GM23338 (cell line): Measurements from ENCODE around the gene HORMAD2. TPM values are rescaled to one million over a fixed set of nuclear protein-coding genes. Genes with fewer than 3 reads are reported as not detected.

Source experiments
- ATAC-seq: fragments of 200-7000 bp; cut with Tn5 transposase; 3 replicates; pipeline ENCODE4 v1.9.1; 2020
- DNase-seq: peaks from one replicate; pipeline ENCODE4 v3.0.0-alpha.2; 2015; ENCODE audit warnings: low spot score
- H2AFZ ChIP-seq: fragments of 200-600 bp; sonication (generic); 2 replicates; pipeline ENCODE4 v1.8.0; 2016; ENCODE audit warnings: antibody characterized with exemption, mild to moderate bottlenecking, moderate library complexity
- H3F3A ChIP-seq: fragments of 200-600 bp; sonication (generic); replicated peaks from 2 replicates; pipeline ENCODE4 v1.8.0; 2017; ENCODE audit warnings: antibody characterized with exemption, mixed run types, low read depth
- H3K27ac ChIP-seq: fragments of 200-600 bp; sonication (generic); 2 replicates; pipeline ENCODE4 v1.6.1; 2016; ENCODE audit warnings: low read depth
- H3K27me3 ChIP-seq: fragments of 200-600 bp; sonication (generic); 2 replicates; pipeline ENCODE4 v1.8.0; 2016; ENCODE audit warnings: mild to moderate bottlenecking, mixed run types, moderate library complexity; ENCODE audit not compliant: insufficient read depth
- H3K36me3 ChIP-seq: fragments of 200-600 bp; sonication (generic); 2 replicates; pipeline ENCODE4 v1.8.0; 2016; ENCODE audit warnings: mild to moderate bottlenecking; ENCODE audit not compliant: insufficient read depth
- H3K4me1 ChIP-seq: fragments of 200-600 bp; sonication (generic); 2 replicates; pipeline ENCODE4 v1.8.0; 2016; ENCODE audit warnings: mild to moderate bottlenecking, moderate library complexity; ENCODE audit not compliant: insufficient read depth
- H3K4me2 ChIP-seq: fragments of 200-600 bp; sonication (generic); 2 replicates; pipeline ENCODE4 v1.7.1; 2017; ENCODE audit warnings: mixed run types
- H3K4me3 ChIP-seq: fragments of 200-600 bp; sonication (generic); 2 replicates; pipeline ENCODE4 v1.6.1; 2016; ENCODE audit warnings: mixed run types
- H3K79me2 ChIP-seq: fragments of 200-600 bp; sonication (generic); replicated peaks from 2 replicates; pipeline ENCODE4 v1.8.0; 2017; ENCODE audit warnings: mild to moderate bottlenecking; ENCODE audit not compliant: insufficient read depth
- H3K9me2 ChIP-seq: fragments of 200-600 bp; sonication (generic); 2 replicates; pipeline ENCODE4 v1.8.0; 2017; ENCODE audit not compliant: insufficient read depth
- H4K20me1 ChIP-seq: fragments of 200-600 bp; sonication (generic); replicated peaks from 2 replicates; pipeline ENCODE4 v1.8.0; 2017; ENCODE audit warnings: mild to moderate bottlenecking; ENCODE audit not compliant: insufficient read depth
- H3K27ac Mint-ChIP-seq: 2 replicates; pipeline ENCODE4 v1.8.0; 2020; ENCODE audit warnings: inconsistent platforms, mild to moderate bottlenecking, moderate library complexity, mixed read lengths
- H3K27me3 Mint-ChIP-seq: 3 replicates; pipeline ENCODE4 v1.8.0; 2022; ENCODE audit warnings: low read depth, mild to moderate bottlenecking, moderate library complexity, mixed read lengths, inconsistent platforms; ENCODE audit not compliant: insufficient read depth, poor library complexity
- H3K36me3 Mint-ChIP-seq: 3 replicates; pipeline ENCODE4 v1.8.0; 2021; ENCODE audit warnings: low read depth, mild to moderate bottlenecking, inconsistent platforms, moderate library complexity, mixed read lengths
- H3K4me1 Mint-ChIP-seq: 3 replicates; pipeline ENCODE4 v1.8.0; 2020; ENCODE audit warnings: mild to moderate bottlenecking, inconsistent platforms, mixed read lengths
- H3K4me3 Mint-ChIP-seq: 3 replicates; pipeline ENCODE4 v1.8.0; 2021; ENCODE audit warnings: moderate library complexity, mild to moderate bottlenecking, inconsistent platforms, mixed read lengths
- H3K9me3 Mint-ChIP-seq: 3 replicates; pipeline ENCODE4 v1.8.0; 2020; ENCODE audit warnings: moderate library complexity, mild to moderate bottlenecking, inconsistent platforms, mixed read lengths
- CREB1 ChIP-seq: fragments of 250-450 bp; sonication (Bioruptor Pico); IDR thresholded peaks from 2 replicates; pipeline ENCODE4 v1.5.0; 2020; ENCODE audit warnings: low read depth, mild to moderate bottlenecking, moderate library complexity
- ETS1 ChIP-seq: IDR thresholded peaks from 2 replicates; pipeline ENCODE4 v1.6.1; 2016; ENCODE audit warnings: antibody characterized with exemption
- EZH2 ChIP-seq: fragments of 200-600 bp; sonication (generic); IDR thresholded peaks from one replicate; pipeline ENCODE4 v1.8.0; 2017; ENCODE audit warnings: antibody characterized with exemption, mild to moderate bottlenecking, low read depth; ENCODE audit not compliant: unreplicated experiment
- EZH2phosphoT487 ChIP-seq: fragments of 200-600 bp; sonication (generic); IDR thresholded peaks from one replicate; pipeline ENCODE4 v1.8.1; 2018; ENCODE audit warnings: antibody characterized with exemption; ENCODE audit not compliant: unreplicated experiment
- JUNB ChIP-seq: IDR thresholded peaks from one replicate; pipeline ENCODE4 v1.6.1; 2016; ENCODE audit warnings: antibody characterized with exemption; ENCODE audit not compliant: unreplicated experiment
- NANOG ChIP-seq: IDR thresholded peaks from 2 replicates; pipeline ENCODE4 v1.6.1; 2016; ENCODE audit warnings: antibody characterized with exemption, borderline replicate concordance
- POLR2AphosphoS5 ChIP-seq: IDR thresholded peaks from 2 replicates; pipeline ENCODE4 v1.6.1; 2016; ENCODE audit warnings: antibody characterized with exemption, low read depth
- STAT1 ChIP-seq: IDR thresholded peaks from one replicate; pipeline ENCODE4 v1.6.1; 2016; ENCODE audit warnings: antibody characterized with exemption; ENCODE audit not compliant: unreplicated experiment
- ZNF114 ChIP-seq: fragments of 250-450 bp; sonication (Bioruptor Pico); IDR thresholded peaks from 2 replicates; pipeline ENCODE4 v1.5.0; 2020; ENCODE audit warnings: mild to moderate bottlenecking, moderate library complexity
- ZNF331 ChIP-seq: fragments of 250-450 bp; sonication (Bioruptor Pico); IDR thresholded peaks from 2 replicates; pipeline ENCODE4 v1.5.0; 2020; ENCODE audit warnings: low read depth, mild to moderate bottlenecking, moderate library complexity
- ZNF462 ChIP-seq: fragments of 250-450 bp; sonication (Bioruptor Pico); IDR thresholded peaks from 2 replicates; pipeline ENCODE4 v1.5.0; 2020; ENCODE audit warnings: mild to moderate bottlenecking, moderate library complexity
- polyA plus RNA-seq: library from polyadenylated mRNA; unstranded; fragments of >200 nt; fragmentation: Nextera tagmentation; extraction: Ambion mirVana; gene quantifications from 2 replicates; pipeline ENCODE4 v1.2.1, GENCODE V29; 2016
- total RNA-seq: library from RNA; depleted of rRNA; stranded (reverse); fragments of >200 nt; shearing (Covaris generic); gene quantifications from 2 replicates; pipeline ENCODE4 v1.2.3, GENCODE V29; 2014
- TF ChIP-seq, protein P1 (sequence below): IDR thresholded peaks from one replicate; pipeline ENCODE4 v1.6.1; 2018; ENCODE audit warnings: antibody characterized with exemption; ENCODE audit not compliant: unreplicated experiment
- TF ChIP-seq, protein P2 (sequence below), 2 experiments: fragments of 200-600 bp in 1 of 2; sonication (generic) in 1 of 2; conservative IDR thresholded peaks; 2 replicates each; pipeline versions ENCODE4 v1.5.1 to v1.6.1; 2016 to 2017; ENCODE audit warnings: antibody characterized with exemption in 2 of 2, low read depth in 2 of 2, mild to moderate bottlenecking in 2 of 2, moderate library complexity in 1 of 2

HORMAD2 gene
- total and polyA plus RNA-seq, 2 experiments from 2014 or later: 0.40 TPM; not detected in 1

GRCh38 chr22:30118291-30118690 is 38.0 kb downstream of the HORMAD2 start:
- no peaks in the 10 kb centered on the region for H3K4me1 ChIP-seq
- no peak overlapping the region for H3K27ac ChIP-seq
- Mint-ChIP-seq H3K27ac (no peak overlapping the region), H3K9me3 (no peaks in the 10 kb centered on the region), H3K4me1 (peaks cover 4% of the 10 kb centered on the region; the same call in 1 of the 3 replicates), H3K4me3 (no peak overlapping the region), H3K36me3 (no peaks in the 10 kb centered on the region), H3K27me3 (no peaks in the 10 kb centered on the region)
- H3K79me2 ChIP-seq: no peaks in the 10 kb centered on the region
- H3F3A ChIP-seq: no peaks in the 10 kb centered on the region
- no peaks in the 10 kb centered on the region for H3K9me2 ChIP-seq
- TF ChIP-seq ETS1: no peak
- no peak for TF ChIP-seq JUNB
- no peak for TF ChIP-seq STAT1
- TF ChIP-seq ZNF114: no peak
- TF ChIP-seq, protein P1, sequence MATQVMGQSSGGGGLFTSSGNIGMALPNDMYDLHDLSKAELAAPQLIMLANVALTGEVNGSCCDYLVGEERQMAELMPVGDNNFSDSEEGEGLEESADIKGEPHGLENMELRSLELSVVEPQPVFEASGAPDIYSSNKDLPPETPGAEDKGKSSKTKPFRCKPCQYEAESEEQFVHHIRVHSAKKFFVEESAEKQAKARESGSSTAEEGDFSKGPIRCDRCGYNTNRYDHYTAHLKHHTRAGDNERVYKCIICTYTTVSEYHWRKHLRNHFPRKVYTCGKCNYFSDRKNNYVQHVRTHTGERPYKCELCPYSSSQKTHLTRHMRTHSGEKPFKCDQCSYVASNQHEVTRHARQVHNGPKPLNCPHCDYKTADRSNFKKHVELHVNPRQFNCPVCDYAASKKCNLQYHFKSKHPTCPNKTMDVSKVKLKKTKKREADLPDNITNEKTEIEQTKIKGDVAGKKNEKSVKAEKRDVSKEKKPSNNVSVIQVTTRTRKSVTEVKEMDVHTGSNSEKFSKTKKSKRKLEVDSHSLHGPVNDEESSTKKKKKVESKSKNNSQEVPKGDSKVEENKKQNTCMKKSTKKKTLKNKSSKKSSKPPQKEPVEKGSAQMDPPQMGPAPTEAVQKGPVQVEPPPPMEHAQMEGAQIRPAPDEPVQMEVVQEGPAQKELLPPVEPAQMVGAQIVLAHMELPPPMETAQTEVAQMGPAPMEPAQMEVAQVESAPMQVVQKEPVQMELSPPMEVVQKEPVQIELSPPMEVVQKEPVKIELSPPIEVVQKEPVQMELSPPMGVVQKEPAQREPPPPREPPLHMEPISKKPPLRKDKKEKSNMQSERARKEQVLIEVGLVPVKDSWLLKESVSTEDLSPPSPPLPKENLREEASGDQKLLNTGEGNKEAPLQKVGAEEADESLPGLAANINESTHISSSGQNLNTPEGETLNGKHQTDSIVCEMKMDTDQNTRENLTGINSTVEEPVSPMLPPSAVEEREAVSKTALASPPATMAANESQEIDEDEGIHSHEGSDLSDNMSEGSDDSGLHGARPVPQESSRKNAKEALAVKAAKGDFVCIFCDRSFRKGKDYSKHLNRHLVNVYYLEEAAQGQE: no peak
- TF ChIP-seq EZH2phosphoT487: no peak
- TF ChIP-seq, protein P2, sequence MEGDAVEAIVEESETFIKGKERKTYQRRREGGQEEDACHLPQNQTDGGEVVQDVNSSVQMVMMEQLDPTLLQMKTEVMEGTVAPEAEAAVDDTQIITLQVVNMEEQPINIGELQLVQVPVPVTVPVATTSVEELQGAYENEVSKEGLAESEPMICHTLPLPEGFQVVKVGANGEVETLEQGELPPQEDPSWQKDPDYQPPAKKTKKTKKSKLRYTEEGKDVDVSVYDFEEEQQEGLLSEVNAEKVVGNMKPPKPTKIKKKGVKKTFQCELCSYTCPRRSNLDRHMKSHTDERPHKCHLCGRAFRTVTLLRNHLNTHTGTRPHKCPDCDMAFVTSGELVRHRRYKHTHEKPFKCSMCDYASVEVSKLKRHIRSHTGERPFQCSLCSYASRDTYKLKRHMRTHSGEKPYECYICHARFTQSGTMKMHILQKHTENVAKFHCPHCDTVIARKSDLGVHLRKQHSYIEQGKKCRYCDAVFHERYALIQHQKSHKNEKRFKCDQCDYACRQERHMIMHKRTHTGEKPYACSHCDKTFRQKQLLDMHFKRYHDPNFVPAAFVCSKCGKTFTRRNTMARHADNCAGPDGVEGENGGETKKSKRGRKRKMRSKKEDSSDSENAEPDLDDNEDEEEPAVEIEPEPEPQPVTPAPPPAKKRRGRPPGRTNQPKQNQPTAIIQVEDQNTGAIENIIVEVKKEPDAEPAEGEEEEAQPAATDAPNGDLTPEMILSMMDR (conservative IDR thresholded peaks at IDR 0.05; ENCODE audit: low read depth in 2 of 2): no peak
- no peak for TF ChIP-seq ZNF462
- TF ChIP-seq NANOG: no peak
- TF ChIP-seq POLR2AphosphoS5: no peak
- no peak for TF ChIP-seq ZNF331
- TF ChIP-seq EZH2: no peak
- no peak for TF ChIP-seq CREB1 (CRISPR knock-in tag)
- no peaks in the 10 kb centered on the region for H3K36me3 ChIP-seq
- DNase-seq (no peak), ATAC-seq (no peak)
- H3K4me3 ChIP-seq: no peak overlapping the region
- H4K20me1 ChIP-seq: no peaks in the 10 kb centered on the region
- H2AFZ ChIP-seq: peak overlapping the region; percentile 68
- H3K27me3 ChIP-seq: no peaks in the 10 kb centered on the region
- no peak overlapping the region for H3K4me2 ChIP-seq
